ENCODE measurements around the gene IDS. TPM values are rescaled to one million over a fixed set of nuclear protein-coding genes. Genes with fewer than 3 reads are reported as not detected.

The IDS gene
- total and polyA plus RNA-seq, 7 donors, result 31.3 to 97.2 (median 71.3) TPM

DNA sequence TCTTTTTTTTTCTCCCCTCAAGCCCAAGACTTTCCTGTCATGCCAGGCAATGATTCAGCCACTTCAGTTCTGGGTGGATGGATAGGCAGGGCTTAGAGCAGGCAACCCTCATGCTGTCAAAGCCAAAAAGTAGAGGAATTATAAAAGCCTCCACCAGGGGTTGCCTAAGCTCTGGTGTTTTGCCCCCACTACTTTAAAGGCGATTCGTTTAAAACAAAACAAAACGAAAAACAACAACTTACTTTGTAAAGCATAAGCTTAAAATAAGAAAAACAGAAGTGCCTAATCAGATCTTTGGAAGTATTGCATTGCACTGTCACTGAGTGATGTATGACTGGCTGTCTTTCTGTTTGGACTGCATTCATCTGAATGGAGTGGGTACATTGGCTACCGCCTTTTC lies 5.3 kb upstream of the IDS start:
- Histone ChIP-seq H3K27ac (no peak overlapping the region), H3K9me3 (no peaks in the 10 kb centered on the region), H3K4me1 (peaks cover 0 to 5% (median 0%) of the 10 kb centered on the region in 4 donors), H3K27me3 (no peaks in the 10 kb centered on the region), H3K4me3 (no peak overlapping the region), H3K36me3 (no peaks in the 10 kb centered on the region)
- no peak for DNase-seq
- 42 to 72% methylated on average over 4 of the region's 4 CpGs for WGBS, 2 donors
- intact Hi-C loops (cut with DNase I), result no loop called here
- TF ChIP-seq, protein P1, sequence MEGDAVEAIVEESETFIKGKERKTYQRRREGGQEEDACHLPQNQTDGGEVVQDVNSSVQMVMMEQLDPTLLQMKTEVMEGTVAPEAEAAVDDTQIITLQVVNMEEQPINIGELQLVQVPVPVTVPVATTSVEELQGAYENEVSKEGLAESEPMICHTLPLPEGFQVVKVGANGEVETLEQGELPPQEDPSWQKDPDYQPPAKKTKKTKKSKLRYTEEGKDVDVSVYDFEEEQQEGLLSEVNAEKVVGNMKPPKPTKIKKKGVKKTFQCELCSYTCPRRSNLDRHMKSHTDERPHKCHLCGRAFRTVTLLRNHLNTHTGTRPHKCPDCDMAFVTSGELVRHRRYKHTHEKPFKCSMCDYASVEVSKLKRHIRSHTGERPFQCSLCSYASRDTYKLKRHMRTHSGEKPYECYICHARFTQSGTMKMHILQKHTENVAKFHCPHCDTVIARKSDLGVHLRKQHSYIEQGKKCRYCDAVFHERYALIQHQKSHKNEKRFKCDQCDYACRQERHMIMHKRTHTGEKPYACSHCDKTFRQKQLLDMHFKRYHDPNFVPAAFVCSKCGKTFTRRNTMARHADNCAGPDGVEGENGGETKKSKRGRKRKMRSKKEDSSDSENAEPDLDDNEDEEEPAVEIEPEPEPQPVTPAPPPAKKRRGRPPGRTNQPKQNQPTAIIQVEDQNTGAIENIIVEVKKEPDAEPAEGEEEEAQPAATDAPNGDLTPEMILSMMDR (IDR thresholded peaks at IDR 0.05), result no peak
- TF ChIP-seq POLR2AphosphoS5 (IDR thresholded peaks at IDR 0.05) (no peak), POLR2A (IDR thresholded peaks at IDR 0.05) (no peak), EP300 (IDR thresholded peaks at IDR 0.05) (no peak)

DNA sequence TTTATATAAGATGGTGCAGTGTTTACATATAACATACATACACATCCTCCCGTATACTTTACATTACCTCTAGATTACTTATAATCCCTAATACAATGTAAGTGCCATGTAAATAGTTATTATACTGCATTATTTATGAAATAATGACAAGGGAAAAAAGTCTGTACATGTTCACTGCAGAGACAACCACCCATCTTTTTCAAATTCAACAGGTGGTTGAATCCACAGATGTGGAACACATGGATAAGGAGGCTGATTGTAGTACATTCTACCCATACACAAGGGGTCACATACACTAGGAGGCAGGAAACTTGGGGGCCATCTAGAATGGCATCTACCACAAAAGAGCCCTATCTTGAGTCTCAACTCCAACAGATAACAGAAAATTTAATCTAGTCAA lies 3.4 kb upstream of the IDS start:
- no peaks in the 10 kb centered on the region for H3K27me3 ChIP-seq
- H3K36me3 ChIP-seq, result no peaks in the 10 kb centered on the region
- H3K4me1 ChIP-seq, result peaks cover 0 to 10% (median 2%) of the 10 kb centered on the region in 4 donors
- TF ChIP-seq POLR2AphosphoS5 (IDR thresholded peaks at IDR 0.05) (no peak), EP300 (IDR thresholded peaks at IDR 0.05) (no peak), POLR2A (IDR thresholded peaks at IDR 0.05) (no peak)
- TF ChIP-seq, protein P1 (IDR thresholded peaks at IDR 0.05), result no peak
- H3K9me3 ChIP-seq, result no peaks in the 10 kb centered on the region
- intact Hi-C loops (cut with DNase I), result no loop called here
- no peak for DNase-seq
- 21 to 88% methylated on average over 1 of the region's 1 CpG for WGBS, 2 donors
- no peak overlapping the region for H3K27ac ChIP-seq
- no peak overlapping the region for H3K4me3 ChIP-seq

DNA sequence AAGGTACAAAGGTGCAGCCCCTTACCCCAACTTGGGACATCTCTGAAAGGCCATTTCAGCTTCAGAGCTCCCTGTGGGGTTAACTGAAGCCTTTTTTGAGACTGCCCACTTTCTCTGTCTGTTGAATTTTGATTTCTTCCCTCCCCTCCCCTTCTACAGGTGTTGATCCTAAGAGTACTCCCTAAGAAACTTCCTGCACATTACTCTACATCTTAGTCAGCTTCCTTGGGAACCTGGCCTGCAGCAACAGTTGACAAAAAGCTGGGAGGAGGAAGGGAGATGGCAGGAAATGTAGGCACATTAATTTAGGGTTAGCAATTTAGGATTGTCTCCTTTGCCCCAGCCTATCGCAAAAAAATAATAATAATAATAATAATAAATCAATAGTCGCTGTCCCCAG lies 1.2 kb upstream of the IDS start:
- H3K4me3 ChIP-seq, result no peak overlapping the region
- intact Hi-C loops (cut with DNase I), result no loop called here
- H3K27ac ChIP-seq, result no peak overlapping the region

DNA sequence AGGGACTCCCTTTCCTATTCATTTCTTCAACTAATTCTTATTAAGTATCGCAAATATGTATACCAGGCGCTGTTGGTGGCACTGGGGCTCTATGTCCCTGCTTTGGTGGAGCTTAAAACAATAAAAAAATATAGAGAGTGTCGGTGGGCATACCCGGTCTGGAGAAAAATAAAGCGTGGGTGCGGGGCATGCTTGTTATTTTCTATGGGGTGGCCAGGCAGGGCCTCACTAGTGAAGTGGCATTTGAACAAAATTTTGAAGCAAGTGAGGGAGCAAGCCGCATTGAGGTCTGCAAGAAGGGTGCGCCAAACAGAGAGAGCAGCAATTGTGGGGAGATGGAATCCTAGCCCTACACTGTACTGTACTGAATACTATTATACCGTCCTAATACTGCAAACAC lies 565 bp upstream of the IDS start:
- H3K27ac ChIP-seq, result peak overlapping the region; percentile 83 to 94 (median 88)
- DNase-seq, result no peak
- no peaks in the 10 kb centered on the region for H3K27me3 ChIP-seq
- TF ChIP-seq EP300 (IDR thresholded peaks at IDR 0.05), result no peak
- TF ChIP-seq, protein P1 (IDR thresholded peaks at IDR 0.05), result no peak
- TF ChIP-seq POLR2A (IDR thresholded peaks at IDR 0.05), result no peak
- intact Hi-C loops (cut with DNase I), result loop anchor here (2.0 kb wide), 2 partner anchors 35 to 125 kb away; partner anchors contain the start of genes EOLA1 and TMEM185A
- H3K4me1 ChIP-seq, result peaks cover 0 to 10% (median 2%) of the 10 kb centered on the region in 4 donors
- H3K36me3 ChIP-seq, result peaks cover 0 to 13% (median 0%) of the 10 kb centered on the region in 4 donors
- H3K4me3 ChIP-seq, result peak overlapping the region in 3 of 4 donors; percentile 65 to 69 (median 68)
- 81 to 87% methylated on average over 9 of the region's 9 CpGs for WGBS, 2 donors
- H3K9me3 ChIP-seq, result no peaks in the 10 kb centered on the region

More for the DNA sequence above, 1.2 kb upstream of the IDS start:
- no peak for TF ChIP-seq EP300 (IDR thresholded peaks at IDR 0.05)
- TF ChIP-seq POLR2A (IDR thresholded peaks at IDR 0.05), result no peak
- TF ChIP-seq POLR2AphosphoS5 (IDR thresholded peaks at IDR 0.05), result no peak
- TF ChIP-seq, protein P1 (IDR thresholded peaks at IDR 0.05), result no peak
- DNase-seq, result no peak
- Histone ChIP-seq H3K36me3 (peaks cover 0 to 8% (median 0%) of the 10 kb centered on the region in 4 donors), H3K9me3 (no peaks in the 10 kb centered on the region), H3K27me3 (no peaks in the 10 kb centered on the region), H3K4me1 (peaks cover 0 to 10% (median 2%) of the 10 kb centered on the region in 4 donors)
- 98 to 99% methylated on average over 2 of the region's 2 CpGs for WGBS, 2 donors

All from sigmoid colon (tissue), 7 donors.